ENCODE results near the gene BCS1L. TPM values are rescaled to one million over a fixed set of nuclear protein-coding genes. Genes with fewer than 3 reads are reported as not detected.
A peak's percentile ranks its signal among the peaks of the same experiment; 100 is the strongest.

BCS1L gene
- total and polyA plus RNA-seq, 2 of the 8 experiments (the other 6 are each of a cell fraction or from before 2014, with no cell fraction given): 23.7 to 37.1 TPM

- no peak for TF ChIP-seq CHD2 (IDR thresholded peaks at IDR 0.05; ENCODE audit: low read length)
- TF ChIP-seq POLR2A (IDR thresholded peaks at IDR 0.05; ENCODE audit: control extremely low read depth in 1 of 2, low read depth in 2 of 2, low read length in 2 of 2): peak; percentile 50 to 52; a peak in 2 of 3 replicates
- TF ChIP-seq CHD1 (IDR thresholded peaks at IDR 0.05; ENCODE audit: low read depth, low read length): no peak
- TF ChIP-seq SUZ12 (IDR thresholded peaks at IDR 0.05; ENCODE audit: low read length): 0 out of 2 replicates have a peak, but pooled peaks have one; percentile 25
- TF ChIP-seq GABPA (IDR thresholded peaks at IDR 0.05; ENCODE audit: borderline replicate concordance, insufficient read depth, low read length): no peak
- peak; percentile 87 for TF ChIP-seq EGR1 (IDR thresholded peaks at IDR 0.05; ENCODE audit: borderline replicate concordance, low read depth, low read length)
Measured at GRCh38 chr2:218659258-218659987, at the start of gene BCS1L, which contains the start of gene ZNF142 (continued).
